H9 (cell line): Measurements from ENCODE around the gene BIRC6. TPM values are rescaled to one million over a fixed set of nuclear protein-coding genes. Genes with fewer than 3 reads are reported as not detected.

ENCODE experiments used
- DNase-seq: peaks from one replicate; pipeline ENCODE4 v3.0.0-alpha.2; 2017
- H2AFZ ChIP-seq: one replicate; pipeline ENCODE4 v1.6.1; 2013; ENCODE audit warnings: mild to moderate bottlenecking, low read length, control low read depth, moderate library complexity
- H2AK5ac ChIP-seq: 2 replicates; pipeline ENCODE4 v1.6.1; 2013; ENCODE audit warnings: low read length, control low read depth, mixed read lengths; ENCODE audit not compliant: insufficient read length
- H2BK120ac ChIP-seq: one replicate; pipeline ENCODE4 v1.6.1; 2013; ENCODE audit warnings: low read depth, mild to moderate bottlenecking, low read length, control low read depth, inconsistent platforms; ENCODE audit not compliant: poor library complexity, severe bottlenecking
- H2BK12ac ChIP-seq: 2 replicates; pipeline ENCODE4 v1.6.1; 2013; ENCODE audit warnings: low read length, control low read depth, mixed read lengths, low read depth; ENCODE audit not compliant: insufficient read length
- H2BK15ac ChIP-seq: 2 replicates; pipeline ENCODE4 v1.6.1; 2013; ENCODE audit warnings: low read depth, low read length, control low read depth
- H2BK20ac ChIP-seq: one replicate; pipeline ENCODE4 v1.6.1; 2013; ENCODE audit warnings: low read depth, mild to moderate bottlenecking, low read length, control low read depth, inconsistent platforms; ENCODE audit not compliant: poor library complexity, severe bottlenecking
- H2BK5ac ChIP-seq: 2 replicates; pipeline ENCODE4 v1.6.1; 2013; ENCODE audit warnings: low read length, control low read depth, mixed read lengths; ENCODE audit not compliant: insufficient read length
- H3K14ac ChIP-seq: 2 replicates; pipeline ENCODE4 v1.6.1; 2013; ENCODE audit warnings: low read length, control low read depth; ENCODE audit not compliant: insufficient read depth
- H3K18ac ChIP-seq: 2 replicates; pipeline ENCODE4 v1.6.1; 2013; ENCODE audit warnings: low read depth, mild to moderate bottlenecking, mixed read lengths, low read length, control low read depth; ENCODE audit not compliant: insufficient read length
- H3K23ac ChIP-seq: 2 replicates; pipeline ENCODE4 v1.6.1; 2013; ENCODE audit warnings: low read length, control low read depth, mixed read lengths, low read depth; ENCODE audit not compliant: insufficient read length
- H3K23me2 ChIP-seq: 2 replicates; pipeline ENCODE4 v1.6.1; 2013; ENCODE audit warnings: low read depth, mild to moderate bottlenecking, mixed read lengths, low read length, control low read depth; ENCODE audit not compliant: insufficient read length, poor library complexity, severe bottlenecking
- H3K27ac ChIP-seq: 2 replicates; pipeline ENCODE4 v1.5.1; 2013; ENCODE audit warnings: low read length, control low read depth, mixed read lengths, low read depth; ENCODE audit not compliant: insufficient read length
- H3K27me3 ChIP-seq: 2 replicates; pipeline ENCODE4 v1.6.1; 2013; ENCODE audit warnings: low read length, control low read depth, inconsistent platforms; ENCODE audit not compliant: insufficient read depth
- H3K4ac ChIP-seq: 2 replicates; pipeline ENCODE4 v1.6.1; 2013; ENCODE audit warnings: low read depth, mild to moderate bottlenecking, control low read depth, inconsistent platforms, low read length, moderate library complexity
- H3K4me1 ChIP-seq: 2 replicates; pipeline ENCODE4 v1.6.1; 2013; ENCODE audit warnings: low read length, control low read depth, inconsistent platforms; ENCODE audit not compliant: insufficient read depth
- H3K4me2 ChIP-seq: 2 replicates; pipeline ENCODE4 v1.6.1; 2013; ENCODE audit warnings: low read length, control low read depth, mixed read lengths; ENCODE audit not compliant: insufficient read length, insufficient read depth
- H3K56ac ChIP-seq: 2 replicates; pipeline ENCODE4 v1.6.1; 2013; ENCODE audit warnings: low read depth, mild to moderate bottlenecking, mixed read lengths, low read length, control low read depth; ENCODE audit not compliant: insufficient read length
- H3K79me1 ChIP-seq: 2 replicates; pipeline ENCODE4 v1.6.1; 2013; ENCODE audit warnings: low read depth, mild to moderate bottlenecking, moderate library complexity, low read length, control low read depth, inconsistent platforms; ENCODE audit not compliant: insufficient read depth, poor library complexity, severe bottlenecking
- H3K79me2 ChIP-seq: 2 replicates; pipeline ENCODE4 v1.6.1; 2013; ENCODE audit warnings: low read length, control low read depth, inconsistent platforms; ENCODE audit not compliant: insufficient read depth
- H3K9ac ChIP-seq: 2 replicates; pipeline ENCODE4 v1.6.1; 2013; ENCODE audit warnings: low read length, control low read depth, mixed read lengths; ENCODE audit not compliant: insufficient read length; ENCODE audit errors: extremely low read depth
- H3K9me3 ChIP-seq: one replicate; pipeline ENCODE4 v1.6.1; 2013; ENCODE audit warnings: low read depth, low read length, inconsistent platforms; ENCODE audit not compliant: control insufficient read depth
- H3T11ph ChIP-seq: one replicate; pipeline ENCODE4 v1.6.1; 2013; ENCODE audit warnings: mild to moderate bottlenecking, low read length, control low read depth, inconsistent platforms
- H4K20me1 ChIP-seq: one replicate; pipeline ENCODE4 v1.6.1; 2013; ENCODE audit not compliant: control insufficient read depth, insufficient read length, insufficient read depth
- H4K5ac ChIP-seq: 2 replicates; pipeline ENCODE4 v1.6.1; 2013; ENCODE audit warnings: low read depth, mild to moderate bottlenecking, mixed read lengths, low read length, control low read depth; ENCODE audit not compliant: insufficient read length
- H4K8ac ChIP-seq: replicated peaks from 2 replicates; pipeline ENCODE4 v1.6.1; 2013; ENCODE audit warnings: low read length, control low read depth, mixed read lengths, low read depth; ENCODE audit not compliant: insufficient read length
- H4K91ac ChIP-seq: 2 replicates; pipeline ENCODE4 v1.6.1; 2013; ENCODE audit warnings: low read depth, mild to moderate bottlenecking, moderate library complexity, mixed read lengths, low read length, control low read depth; ENCODE audit not compliant: insufficient read length
- H3K27ac Mint-ChIP-seq, 3 experiments: 2 replicates in 2 of 3; 3 replicates in 1 of 3; pipeline ENCODE4 v1.8.0; 2020 to 2021; ENCODE audit warnings: mixed read lengths in 3 of 3, mild to moderate bottlenecking in 1 of 3, moderate library complexity in 1 of 3
- H3K27me3 Mint-ChIP-seq: 2 replicates; pipeline ENCODE4 v1.8.0; 2021; ENCODE audit warnings: low read depth, mild to moderate bottlenecking, moderate library complexity, mixed read lengths
- H3K36me3 Mint-ChIP-seq, 3 experiments: 2 replicates in 2 of 3; 3 replicates in 1 of 3; pipeline ENCODE4 v1.8.0; 2020 to 2021; ENCODE audit warnings: low read depth in 3 of 3, mixed read lengths in 3 of 3; ENCODE audit not compliant: insufficient read depth in 1 of 3
- H3K4me1 Mint-ChIP-seq, 2 experiments: 2 replicates each; pipeline ENCODE4 v1.8.0; 2020; ENCODE audit warnings: mixed read lengths in 2 of 2
- H3K4me3 Mint-ChIP-seq, 2 experiments: 2 replicates in 1 of 2; 3 replicates in 1 of 2; pipeline ENCODE4 v1.8.0; 2020 to 2021; ENCODE audit warnings: mild to moderate bottlenecking in 2 of 2, mixed read lengths in 2 of 2, moderate library complexity in 1 of 2
- H3K9me3 Mint-ChIP-seq, 2 experiments: 2 replicates in 1 of 2; 3 replicates in 1 of 2; pipeline ENCODE4 v1.8.0; 2020; ENCODE audit warnings: mild to moderate bottlenecking in 2 of 2, mixed read lengths in 2 of 2, moderate library complexity in 1 of 2
- WGBS: extraction: QIAGEN DNeasy Blood & Tissue Kit; methylation state at CpG from one replicate; pipeline ENCODE4 v1.1.7; 2013; ENCODE audit warnings: missing lambda C conversion rate, low lambda C conversion rate, mixed read lengths; ENCODE audit not compliant: insufficient read length; ENCODE audit errors: extremely low coverage; 5-methylcytosine and 5-hydroxymethylcytosine counted together
- total RNA-seq: library from RNA; stranded (reverse); gene quantifications from 2 replicates; pipeline ENCODE4 v1.2.1, GENCODE V29; 2021
- TF ChIP-seq, protein P1 (sequence below): fragments of 200-600 bp; sonication (generic); conservative IDR thresholded peaks from 3 replicates; pipeline ENCODE4 v1.8.0; 2021; ENCODE audit warnings: antibody characterized with exemption, mild to moderate bottlenecking

The BIRC6 gene
- total RNA-seq, 1 experiment from 2014 or later = 78.8 TPM

DNA sequence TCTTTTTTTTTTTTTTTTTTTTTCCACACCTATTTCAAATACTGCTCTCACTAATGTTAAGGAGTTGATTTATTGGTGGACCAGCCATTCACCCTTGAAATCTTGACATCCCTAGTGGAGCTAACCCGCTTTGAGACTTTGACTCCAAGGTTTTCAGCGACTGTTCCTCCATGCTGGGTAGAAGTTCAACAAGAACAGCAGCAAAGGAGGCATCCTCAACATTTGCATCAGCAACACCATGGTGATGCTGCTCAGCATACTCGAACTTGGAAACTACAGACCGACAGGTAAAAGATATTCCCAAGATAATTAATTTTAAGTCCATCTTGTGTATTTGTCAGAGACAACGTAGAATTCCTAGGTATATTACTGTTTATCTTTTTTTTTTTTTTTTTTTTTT is 74.0 kb downstream of the BIRC6 start:
- DNase-seq = no peak
- no peak overlapping the region for H3K4me3 Mint-ChIP-seq
- WGBS = no CpG with 5 or more reads among the region's 5 CpGs

More for the DNA sequence above, 74.0 kb downstream of the BIRC6 start:
- H2AFZ ChIP-seq = no peak overlapping the region
- no peak overlapping the region for H2BK120ac ChIP-seq
- no peak overlapping the region for H3K27ac Mint-ChIP-seq
- no peak overlapping the region for H2BK5ac ChIP-seq
- peaks cover 4% of the 10 kb centered on the region in 2 experiments for H3K4me1 Mint-ChIP-seq
- H3K4me1 ChIP-seq = no peaks in the 10 kb centered on the region
- peaks cover 4 to 25% (median 18%) of the 10 kb centered on the region in 3 experiments; a peak in 6 of 7 replicates for H3K36me3 Mint-ChIP-seq
- H3K27me3 ChIP-seq = no peaks in the 10 kb centered on the region
- H3K9me3 ChIP-seq = no peaks in the 10 kb centered on the region
- H3K4ac ChIP-seq = no peak overlapping the region
- no peak overlapping the region for H3K23ac ChIP-seq
- H3K27me3 Mint-ChIP-seq = no peaks in the 10 kb centered on the region
- H3K27ac ChIP-seq = no peak overlapping the region
- H2BK12ac ChIP-seq = no peak overlapping the region
- no peak overlapping the region for H2BK15ac ChIP-seq
- H2BK20ac ChIP-seq = no peak overlapping the region
- no peaks in the 10 kb centered on the region for H3K23me2 ChIP-seq
- no peak overlapping the region for H3K14ac ChIP-seq
- H3K79me1 ChIP-seq = no peaks in the 10 kb centered on the region
- H3K9ac ChIP-seq = no peak overlapping the region
- H4K5ac ChIP-seq = no peak overlapping the region
- H3K56ac ChIP-seq = no peak overlapping the region
- H4K91ac ChIP-seq = no peak overlapping the region
- peaks cover 2% of the 10 kb centered on the region; the same call in 1 of the 2 replicates for H3K79me2 ChIP-seq
- H3K9me3 Mint-ChIP-seq = no peaks in the 10 kb centered on the region
- no peak overlapping the region for H3K18ac ChIP-seq
- H3K4me2 ChIP-seq = no peak overlapping the region
- no peak overlapping the region for H3T11ph ChIP-seq
- H4K8ac ChIP-seq = no peak overlapping the region
- no peak overlapping the region for H2AK5ac ChIP-seq
- TF ChIP-seq, protein P1, sequence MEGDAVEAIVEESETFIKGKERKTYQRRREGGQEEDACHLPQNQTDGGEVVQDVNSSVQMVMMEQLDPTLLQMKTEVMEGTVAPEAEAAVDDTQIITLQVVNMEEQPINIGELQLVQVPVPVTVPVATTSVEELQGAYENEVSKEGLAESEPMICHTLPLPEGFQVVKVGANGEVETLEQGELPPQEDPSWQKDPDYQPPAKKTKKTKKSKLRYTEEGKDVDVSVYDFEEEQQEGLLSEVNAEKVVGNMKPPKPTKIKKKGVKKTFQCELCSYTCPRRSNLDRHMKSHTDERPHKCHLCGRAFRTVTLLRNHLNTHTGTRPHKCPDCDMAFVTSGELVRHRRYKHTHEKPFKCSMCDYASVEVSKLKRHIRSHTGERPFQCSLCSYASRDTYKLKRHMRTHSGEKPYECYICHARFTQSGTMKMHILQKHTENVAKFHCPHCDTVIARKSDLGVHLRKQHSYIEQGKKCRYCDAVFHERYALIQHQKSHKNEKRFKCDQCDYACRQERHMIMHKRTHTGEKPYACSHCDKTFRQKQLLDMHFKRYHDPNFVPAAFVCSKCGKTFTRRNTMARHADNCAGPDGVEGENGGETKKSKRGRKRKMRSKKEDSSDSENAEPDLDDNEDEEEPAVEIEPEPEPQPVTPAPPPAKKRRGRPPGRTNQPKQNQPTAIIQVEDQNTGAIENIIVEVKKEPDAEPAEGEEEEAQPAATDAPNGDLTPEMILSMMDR = no peak
- H4K20me1 ChIP-seq = no peaks in the 10 kb centered on the region
